ENCODE measurements around the gene TRAPPC13.
"Not testable (repeated sequence)": the region's sequence is repeated elsewhere in the genome, so short reads cannot be mapped to it uniquely, and the experiment has no call there.

TRAPPC13 gene, protein sequence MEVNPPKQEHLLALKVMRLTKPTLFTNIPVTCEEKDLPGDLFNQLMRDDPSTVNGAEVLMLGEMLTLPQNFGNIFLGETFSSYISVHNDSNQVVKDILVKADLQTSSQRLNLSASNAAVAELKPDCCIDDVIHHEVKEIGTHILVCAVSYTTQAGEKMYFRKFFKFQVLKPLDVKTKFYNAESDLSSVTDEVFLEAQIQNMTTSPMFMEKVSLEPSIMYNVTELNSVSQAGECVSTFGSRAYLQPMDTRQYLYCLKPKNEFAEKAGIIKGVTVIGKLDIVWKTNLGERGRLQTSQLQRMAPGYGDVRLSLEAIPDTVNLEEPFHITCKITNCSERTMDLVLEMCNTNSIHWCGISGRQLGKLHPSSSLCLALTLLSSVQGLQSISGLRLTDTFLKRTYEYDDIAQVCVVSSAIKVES

DNA sequence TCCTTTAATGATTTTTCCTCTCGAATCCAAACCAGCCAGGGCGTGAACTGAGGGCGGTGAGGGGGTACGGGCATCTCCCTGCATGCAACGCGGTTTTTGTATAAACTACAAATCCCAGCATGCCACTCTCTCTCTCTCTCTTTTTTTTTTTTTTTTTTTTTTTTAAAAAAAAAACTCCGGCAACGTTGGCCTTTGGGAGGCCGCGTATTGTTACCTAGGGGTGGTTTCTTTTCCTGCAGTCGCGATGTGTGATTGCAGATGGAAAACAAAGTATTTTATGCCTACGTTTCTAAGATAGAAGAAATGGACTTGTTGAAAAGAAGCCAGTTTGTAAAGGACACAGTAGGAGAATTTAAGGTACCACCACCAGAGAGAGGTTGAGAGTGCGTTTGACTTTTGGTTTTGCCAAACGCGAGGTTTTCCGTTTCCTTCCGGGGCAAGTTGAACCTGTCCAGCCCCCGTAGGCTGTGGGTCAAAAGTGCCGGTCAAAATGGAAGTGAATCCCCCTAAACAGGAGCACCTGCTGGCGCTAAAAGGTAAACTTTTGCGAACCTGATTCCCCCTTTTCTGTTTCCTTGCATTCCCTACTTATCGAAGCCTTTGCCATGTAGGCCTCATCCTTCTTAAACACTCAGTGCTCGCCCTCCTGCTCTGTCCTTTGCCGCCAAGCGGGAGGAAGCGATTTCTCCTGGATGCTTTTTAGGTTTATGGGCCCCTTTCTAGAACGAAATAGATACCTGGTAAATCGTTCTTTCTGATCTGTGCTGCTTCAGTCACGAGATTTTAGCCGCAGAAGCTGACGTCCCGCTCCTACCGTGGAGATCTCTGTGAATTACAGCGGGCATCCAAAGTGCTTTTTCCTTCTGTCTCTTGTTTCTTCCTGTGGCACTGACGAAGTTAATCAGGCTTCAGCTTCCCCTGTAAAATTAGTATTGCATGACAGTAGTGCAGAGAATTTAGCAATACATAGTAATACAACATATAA lies at the start of gene TRAPPC13, which contains the start of gene SHLD3:
Gene TRAPPC13 (plus strand): TSS at position 457 of the 985 bp plus-strand sequence. CDS start 34 bp downstream, at position 491.
Gene SHLD3 (plus strand): TSS at position 457 of the 985 bp plus-strand sequence. CDS start 4,561 bp downstream, outside the sequence.
- DNase-seq (ENCODE audit: low read depth, low spot score) = peak; percentile 81

DNA sequence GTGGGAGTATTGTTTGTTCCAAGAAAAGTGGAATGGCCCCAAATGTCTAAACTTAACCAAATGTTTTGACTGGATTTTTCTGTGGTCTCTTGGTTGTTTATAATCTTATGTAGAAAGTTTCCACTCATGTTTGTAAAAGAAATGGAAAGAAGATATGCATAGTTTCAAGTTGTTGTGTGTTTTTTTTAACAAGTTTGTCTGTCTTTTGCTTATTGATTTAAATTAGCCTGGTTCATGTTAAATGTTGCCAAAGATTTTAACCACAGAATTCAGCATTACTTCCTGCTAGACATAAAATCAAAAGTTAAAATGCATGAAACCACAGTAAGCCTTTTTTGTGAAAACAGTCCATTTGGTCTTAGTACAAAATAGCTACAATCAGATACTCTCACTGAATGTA lies 47.7 kb upstream of the TRAPPC13 start:
- no peak for DNase-seq (ENCODE audit: low read depth, low spot score)

DNA sequence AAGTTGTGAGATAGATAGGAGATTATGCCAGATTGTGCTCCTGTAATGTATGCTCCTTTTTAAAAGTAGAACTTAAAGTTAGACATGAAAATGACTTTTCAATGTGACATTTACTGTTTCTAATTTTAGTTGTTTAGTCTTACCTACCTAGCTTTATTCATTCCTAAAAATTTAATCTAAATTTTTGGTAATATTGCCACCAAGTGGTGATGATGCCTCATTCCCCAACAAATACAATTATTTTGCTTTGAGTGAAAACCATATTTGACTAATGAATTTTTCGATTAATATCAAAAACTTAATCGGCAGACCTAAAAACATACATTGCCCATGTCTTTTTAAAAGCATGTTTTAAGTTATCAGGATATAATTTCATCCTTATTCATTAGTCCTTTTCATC lies 36.1 kb upstream of the TRAPPC13 start:
- DNase-seq (ENCODE audit: low read depth, low spot score) = no peak

DNA sequence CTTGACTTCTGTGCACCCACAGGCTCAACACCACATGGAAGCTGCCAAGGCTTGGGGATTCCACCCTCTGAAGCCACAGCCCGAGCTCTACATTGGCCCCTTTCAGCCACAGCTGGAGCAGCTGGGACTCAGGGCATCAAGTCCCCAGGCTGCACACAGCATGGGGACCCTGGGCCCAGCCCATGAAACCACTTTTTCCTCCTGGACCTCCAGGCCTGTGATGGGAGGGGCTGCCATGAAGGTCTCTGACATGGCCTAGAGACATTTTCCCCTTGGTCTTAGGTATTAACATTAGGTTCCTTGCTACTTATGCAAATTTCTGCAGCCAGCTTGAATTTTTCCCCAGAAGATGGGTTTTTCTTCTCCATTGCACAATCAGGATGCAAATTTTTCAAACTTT lies 23.1 kb upstream of the TRAPPC13 start:
- not testable (repeated sequence) for DNase-seq (ENCODE audit: low read depth, low spot score)

- no peak for DNase-seq (ENCODE audit: low read depth, low spot score)
Observed at GRCh38 chr5:65611524-65611923, 13.3 kb upstream of the TRAPPC13 start.

- no peak for DNase-seq (ENCODE audit: low read depth, low spot score)
Observed at GRCh38 chr5:65612298-65612907, 12.4 kb upstream of the TRAPPC13 start.

DNA sequence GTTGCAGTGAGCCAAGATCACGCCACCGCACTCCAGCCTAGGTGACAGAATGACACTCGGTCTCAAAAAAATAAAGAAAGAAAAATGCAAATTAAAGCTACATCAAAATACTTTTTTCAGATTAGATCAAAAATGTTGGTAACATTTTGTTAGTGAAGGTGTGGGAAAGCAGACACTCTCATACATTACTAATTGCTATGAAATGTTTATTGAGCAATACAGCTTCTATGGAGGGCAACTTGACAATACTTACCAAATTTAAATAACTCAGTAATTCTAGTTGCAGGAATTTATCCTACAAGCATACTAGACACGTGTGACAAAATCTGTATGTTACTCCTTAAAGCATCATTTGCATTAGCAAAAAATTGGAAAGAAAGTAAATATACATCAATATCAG lies 4.8 kb upstream of the TRAPPC13 start:
- no peak for DNase-seq (ENCODE audit: low read depth, low spot score)

DNA sequence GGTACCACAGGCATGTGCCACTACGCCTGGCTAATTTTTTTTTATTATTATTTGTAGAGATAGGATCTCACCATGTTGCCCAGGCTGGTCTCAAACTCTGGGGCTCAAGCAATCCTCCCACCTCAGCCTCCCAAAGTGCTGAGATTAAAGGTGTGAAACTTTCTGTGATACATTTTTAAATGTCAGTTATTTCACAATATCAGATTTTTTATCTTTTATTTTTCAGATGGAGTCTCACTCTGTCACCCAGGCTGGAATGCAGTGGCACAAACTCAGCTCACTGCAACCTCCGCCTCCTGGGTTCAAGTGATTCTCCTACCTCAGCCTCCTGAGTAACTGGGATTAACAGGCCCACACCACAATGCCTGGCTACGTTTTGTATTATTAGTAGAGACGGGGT lies 2.9 kb upstream of the TRAPPC13 start:
- DNase-seq (ENCODE audit: low read depth, low spot score) = not testable (repeated sequence)

GRCh38 chr5:65623482-65623881 lies 1.3 kb upstream of the TRAPPC13 start:
- no peak for DNase-seq (ENCODE audit: low read depth, low spot score)

DNA sequence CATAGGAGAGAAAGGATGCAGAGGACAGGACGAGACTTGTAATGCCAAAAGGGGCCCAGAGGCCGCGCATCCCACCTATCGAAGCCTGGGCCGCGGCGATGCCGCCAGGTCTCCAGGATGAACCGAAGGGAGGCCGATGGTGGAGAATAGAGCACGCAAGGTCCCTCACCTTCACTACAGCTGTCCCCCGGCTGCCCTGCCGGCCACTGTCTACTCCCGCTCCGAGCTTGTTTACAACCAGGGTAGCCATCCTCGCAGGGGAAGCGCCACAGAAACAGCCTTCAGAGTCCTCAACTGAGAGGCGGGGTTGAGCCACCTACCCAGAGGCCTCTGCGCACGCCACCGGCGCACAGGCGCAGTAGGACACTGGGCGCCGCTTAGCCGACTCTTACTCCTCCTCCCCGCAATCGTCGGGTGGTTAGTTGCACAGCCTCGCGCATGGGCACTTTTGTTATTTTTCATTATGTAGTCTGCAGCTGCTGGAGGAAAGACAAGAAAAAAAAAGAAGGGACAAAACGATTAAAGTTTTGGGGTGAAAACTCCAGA lies 729 bp upstream of the TRAPPC13 start, which contains the start of gene TRIM23:
Gene TRIM23 (minus strand): TSS at position 309 of the 546 bp plus-strand sequence. CDS start 59 bp downstream, at position 250.
- DNase-seq (ENCODE audit: low read depth, low spot score) = peak; percentile 88

GRCh38 chr5:65625743-65626142 lies 916 bp downstream of the TRAPPC13 start:
- DNase-seq (ENCODE audit: low read depth, low spot score) = no peak

- DNase-seq (ENCODE audit: low read depth, low spot score) = no peak
Observed at GRCh38 chr5:65630981-65631380, 6.2 kb downstream of the TRAPPC13 start.

GRCh38 chr5:65640240-65640639 lies 15.4 kb downstream of the TRAPPC13 start:
- no peak for DNase-seq (ENCODE audit: low read depth, low spot score)

DNA sequence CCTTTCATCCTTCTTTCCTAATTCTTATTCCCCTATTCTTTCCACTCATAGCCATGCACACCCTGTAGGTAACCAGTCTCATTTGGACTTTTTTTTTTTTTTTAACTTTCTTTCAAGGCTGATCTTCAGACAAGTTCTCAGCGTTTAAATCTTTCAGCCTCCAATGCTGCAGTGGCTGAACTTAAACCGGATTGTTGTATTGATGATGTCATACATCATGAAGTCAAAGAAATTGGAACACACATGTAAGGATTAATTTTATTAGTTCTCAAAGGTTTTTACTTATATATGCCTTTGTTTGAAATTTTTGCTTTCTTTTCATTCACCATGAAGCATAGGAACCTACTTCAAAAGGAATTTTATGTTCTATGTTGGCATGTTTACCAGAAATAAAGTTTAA lies 22.1 kb downstream of the TRAPPC13 start:
- DNase-seq (ENCODE audit: low read depth, low spot score) = no peak

- DNase-seq (ENCODE audit: low read depth, low spot score) = no peak
Observed at GRCh38 chr5:65647941-65648340, 23.1 kb downstream of the TRAPPC13 start.

GRCh38 chr5:65651144-65651543 lies 26.3 kb downstream of the TRAPPC13 start:
- DNase-seq (ENCODE audit: low read depth, low spot score) = no peak

DNA sequence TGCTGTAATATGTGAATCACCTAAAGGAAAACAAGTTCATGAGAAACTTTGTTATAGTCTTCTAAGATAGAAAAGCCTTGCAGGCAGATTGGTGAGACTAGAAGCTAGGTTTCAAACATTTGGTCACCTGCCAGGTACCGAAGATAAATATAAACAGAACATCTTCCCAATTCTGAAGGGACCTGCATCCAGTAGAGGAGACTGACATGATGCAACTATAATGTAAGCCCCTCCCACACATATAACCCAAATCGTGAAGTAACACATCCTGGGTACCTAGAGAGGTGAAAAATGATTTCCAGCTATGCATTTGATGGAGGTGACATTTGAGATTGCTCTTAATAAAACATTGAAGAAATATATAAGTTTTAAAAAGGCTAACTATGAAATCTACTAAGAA lies 29.9 kb downstream of the TRAPPC13 start:
- no peak for DNase-seq (ENCODE audit: low read depth, low spot score)

GRCh38 chr5:65663804-65664521 lies 39.1 kb downstream of the TRAPPC13 start:
- DNase-seq (ENCODE audit: low read depth, low spot score) = no peak

DNA sequence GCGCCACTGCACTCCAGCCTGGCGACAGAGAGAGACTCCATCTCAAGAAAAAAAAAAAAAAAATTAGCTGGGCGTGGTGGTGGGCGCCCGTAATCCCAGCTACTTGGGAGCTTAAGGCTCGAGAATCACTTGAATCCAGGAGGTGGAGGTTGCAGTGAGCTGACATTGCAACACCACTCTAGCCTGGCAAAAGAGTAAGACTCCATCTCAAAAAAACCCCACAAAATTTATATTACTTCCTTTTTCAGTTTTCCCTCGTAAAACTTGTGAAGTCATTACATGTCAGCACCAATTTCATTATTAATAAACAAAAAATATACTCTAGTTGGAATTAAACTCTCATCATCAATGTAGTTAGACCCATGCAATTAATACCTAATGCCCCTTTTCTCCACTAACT lies 43.9 kb downstream of the TRAPPC13 start:
- DNase-seq (ENCODE audit: low read depth, low spot score) = no peak

DNA sequence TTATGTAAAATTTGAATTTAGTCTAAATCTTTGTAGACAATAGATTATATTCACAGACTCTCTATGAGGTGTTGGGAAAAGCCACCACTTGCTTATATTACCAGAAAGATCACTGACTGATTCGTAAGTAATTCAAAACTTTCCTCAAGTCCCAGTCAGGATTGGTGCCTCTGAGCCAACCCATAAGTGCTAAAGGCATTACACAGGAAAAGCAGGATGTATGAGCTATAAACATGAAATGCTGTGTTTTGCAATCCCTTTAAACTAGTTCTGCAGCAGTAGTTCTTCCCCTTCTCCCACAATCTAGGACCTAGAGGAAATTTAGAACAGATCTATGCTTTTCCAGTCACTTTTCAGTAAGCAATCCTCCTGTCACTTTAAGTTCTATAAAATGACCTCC lies 48.0 kb downstream of the TRAPPC13 start:
- DNase-seq (ENCODE audit: low read depth, low spot score) = no peak

GRCh38 chr5:65674749-65675148 lies 49.9 kb downstream of the TRAPPC13 start:
- DNase-seq (ENCODE audit: low read depth, low spot score) = no peak

Measured in activated CD4-positive, CD25-positive, alpha-beta regulatory T cell treated with anti-CD3 and anti-CD28 coated beads, Interleukin-2, amount 50 U/mL, for 16 hours (primary cell).